Stimulated activated CD4-positive, alpha-beta T cell treated with anti-CD3 and anti-CD28 coated beads, Interleukin-1b, Interleukin-23, amount 100 ng/mL, for 24 hours (primary cell): Measurements from ENCODE around the gene ASIC4.

Source experiments
- DNase-seq, 4 experiments: peaks; one replicate each; pipeline ENCODE4 v3.0.0-alpha.2; 2020; ENCODE audit warnings: low read depth in 4 of 4, low spot score in 1 of 4

The ASIC4 gene

GRCh38 chr2:219496825-219497494, 17.3 kb upstream of the ASIC4 start:
- DNase-seq, result no peak

GRCh38 chr2:219497495-219498279, 16.6 kb upstream of the ASIC4 start:
- peak in 1 of 4 experiments; percentile 21 for DNase-seq

GRCh38 chr2:219498280-219499057, 15.8 kb upstream of the ASIC4 start, which contains the start of gene GMPPA:
Gene GMPPA (plus strand): TSS chr2:219498891. CDS start chr2:219499976, 1,085 bp downstream.
- peak; percentile 82 to 90 (median 88) for DNase-seq

- DNase-seq, result no peak
Observed at GRCh38 chr2:219499058-219499307, 15.3 kb upstream of the ASIC4 start.

GRCh38 chr2:219499555-219499954, 14.7 kb upstream of the ASIC4 start:
- no peak for DNase-seq

GRCh38 chr2:219500135-219500534, 14.1 kb upstream of the ASIC4 start:
- DNase-seq, result no peak

GRCh38 chr2:219501849-219502248, 12.4 kb upstream of the ASIC4 start:
- DNase-seq, result no peak

- no peak for DNase-seq
Observed at GRCh38 chr2:219502618-219503017, 11.7 kb upstream of the ASIC4 start.

GRCh38 chr2:219505585-219505984, 8.7 kb upstream of the ASIC4 start:
- no peak for DNase-seq

GRCh38 chr2:219506153-219506801, 8.0 kb upstream of the ASIC4 start:
- no peak for DNase-seq

GRCh38 chr2:219506802-219507526, 7.3 kb upstream of the ASIC4 start:
- no peak for DNase-seq

- no peak for DNase-seq
Observed at GRCh38 chr2:219507581-219508443, 6.5 kb upstream of the ASIC4 start.

- DNase-seq, result no peak
Observed at GRCh38 chr2:219508444-219508734, 5.9 kb upstream of the ASIC4 start.

- DNase-seq, result no peak
Observed at GRCh38 chr2:219508971-219509779, 5.1 kb upstream of the ASIC4 start.

GRCh38 chr2:219509780-219510511, 4.3 kb upstream of the ASIC4 start:
- DNase-seq, result peak in 2 of 4 experiments; percentile 36 to 39

GRCh38 chr2:219510512-219511135, 3.7 kb upstream of the ASIC4 start:
- DNase-seq, result no peak

GRCh38 chr2:219511547-219512325, 2.5 kb upstream of the ASIC4 start:
- no peak for DNase-seq
